Loucy (cell line): Measurements from ENCODE around the gene CELSR3.

Experiments
- EZH2phosphoT487 ChIP-seq: fragments of 200-600 bp; IDR thresholded peaks from 2 replicates; pipeline ENCODE4 v1.6.1; 2018; ENCODE audit warnings: antibody characterized with exemption, mild to moderate bottlenecking, moderate library complexity, borderline replicate concordance
- TF ChIP-seq, protein P1 (sequence below): fragments of 200-600 bp; sonication (generic); conservative IDR thresholded peaks from 2 replicates; pipeline ENCODE4 v1.5.1; 2014; ENCODE audit warnings: mild to moderate bottlenecking, antibody characterized with exemption, low read length

DNA sequence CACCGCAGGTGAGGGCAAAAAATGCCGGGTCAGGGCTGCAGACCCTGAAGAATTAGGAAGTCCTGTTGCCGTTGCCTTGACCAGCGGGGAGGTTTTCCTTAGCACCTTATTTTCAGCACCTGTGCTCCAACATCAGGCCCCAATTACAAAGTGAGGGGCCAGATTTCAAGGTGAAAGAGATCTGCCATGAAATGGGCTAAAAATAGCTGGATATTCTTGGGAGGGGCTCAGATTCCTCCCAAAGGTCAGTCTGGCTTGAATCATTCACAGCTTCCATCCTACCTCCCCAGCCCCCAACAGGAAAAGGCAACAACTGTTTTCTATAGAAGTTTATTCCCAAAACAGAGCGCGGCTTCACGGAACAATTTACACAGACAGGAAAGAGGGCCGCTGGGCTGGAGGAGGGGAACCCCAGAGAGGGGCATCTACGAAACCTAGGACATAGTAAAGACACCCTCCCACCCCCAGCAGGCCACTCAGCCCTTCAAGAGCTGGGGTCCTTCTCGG lies 26.5 kb downstream of the CELSR3 start:
- TF ChIP-seq, protein P1, sequence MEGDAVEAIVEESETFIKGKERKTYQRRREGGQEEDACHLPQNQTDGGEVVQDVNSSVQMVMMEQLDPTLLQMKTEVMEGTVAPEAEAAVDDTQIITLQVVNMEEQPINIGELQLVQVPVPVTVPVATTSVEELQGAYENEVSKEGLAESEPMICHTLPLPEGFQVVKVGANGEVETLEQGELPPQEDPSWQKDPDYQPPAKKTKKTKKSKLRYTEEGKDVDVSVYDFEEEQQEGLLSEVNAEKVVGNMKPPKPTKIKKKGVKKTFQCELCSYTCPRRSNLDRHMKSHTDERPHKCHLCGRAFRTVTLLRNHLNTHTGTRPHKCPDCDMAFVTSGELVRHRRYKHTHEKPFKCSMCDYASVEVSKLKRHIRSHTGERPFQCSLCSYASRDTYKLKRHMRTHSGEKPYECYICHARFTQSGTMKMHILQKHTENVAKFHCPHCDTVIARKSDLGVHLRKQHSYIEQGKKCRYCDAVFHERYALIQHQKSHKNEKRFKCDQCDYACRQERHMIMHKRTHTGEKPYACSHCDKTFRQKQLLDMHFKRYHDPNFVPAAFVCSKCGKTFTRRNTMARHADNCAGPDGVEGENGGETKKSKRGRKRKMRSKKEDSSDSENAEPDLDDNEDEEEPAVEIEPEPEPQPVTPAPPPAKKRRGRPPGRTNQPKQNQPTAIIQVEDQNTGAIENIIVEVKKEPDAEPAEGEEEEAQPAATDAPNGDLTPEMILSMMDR: no peak
- TF ChIP-seq EZH2phosphoT487: no peak
